ENCODE measurements around the gene ANKMY1. TPM values are rescaled to one million over a fixed set of nuclear protein-coding genes. Genes with fewer than 3 reads are reported as not detected.

The ANKMY1 gene
- polyA plus RNA-seq, 3 donors: 4.6 to 6.7 (median 6.5) TPM

- WGBS, 3 donors: 68 to 84% (median 69%) methylated on average over 20 to 23 of the region's 23 CpGs
- H3K27ac ChIP-seq (ENCODE audit: low read depth, low read length): no peak overlapping the region
Measured at GRCh38 chr2:240596491-240596931, 38.7 kb upstream of the ANKMY1 start.

GRCh38 chr2:240596080-240596460 is 38.3 kb upstream of the ANKMY1 start:
- WGBS, 3 donors: 71 to 91% (median 90%) methylated on average over 17 of the region's 17 CpGs
- no peak overlapping the region for H3K27ac ChIP-seq (ENCODE audit: low read depth, low read length)

GRCh38 chr2:240595381-240596079 is 37.7 kb upstream of the ANKMY1 start:
- WGBS, 3 donors: 60 to 74% (median 70%) methylated on average over 18 of the region's 18 CpGs
- H3K27ac ChIP-seq (ENCODE audit: low read depth, low read length): no peak overlapping the region

GRCh38 chr2:240594511-240595380 is 37.0 kb upstream of the ANKMY1 start:
- H3K27ac ChIP-seq (ENCODE audit: low read depth, low read length): no peak overlapping the region

DNA sequence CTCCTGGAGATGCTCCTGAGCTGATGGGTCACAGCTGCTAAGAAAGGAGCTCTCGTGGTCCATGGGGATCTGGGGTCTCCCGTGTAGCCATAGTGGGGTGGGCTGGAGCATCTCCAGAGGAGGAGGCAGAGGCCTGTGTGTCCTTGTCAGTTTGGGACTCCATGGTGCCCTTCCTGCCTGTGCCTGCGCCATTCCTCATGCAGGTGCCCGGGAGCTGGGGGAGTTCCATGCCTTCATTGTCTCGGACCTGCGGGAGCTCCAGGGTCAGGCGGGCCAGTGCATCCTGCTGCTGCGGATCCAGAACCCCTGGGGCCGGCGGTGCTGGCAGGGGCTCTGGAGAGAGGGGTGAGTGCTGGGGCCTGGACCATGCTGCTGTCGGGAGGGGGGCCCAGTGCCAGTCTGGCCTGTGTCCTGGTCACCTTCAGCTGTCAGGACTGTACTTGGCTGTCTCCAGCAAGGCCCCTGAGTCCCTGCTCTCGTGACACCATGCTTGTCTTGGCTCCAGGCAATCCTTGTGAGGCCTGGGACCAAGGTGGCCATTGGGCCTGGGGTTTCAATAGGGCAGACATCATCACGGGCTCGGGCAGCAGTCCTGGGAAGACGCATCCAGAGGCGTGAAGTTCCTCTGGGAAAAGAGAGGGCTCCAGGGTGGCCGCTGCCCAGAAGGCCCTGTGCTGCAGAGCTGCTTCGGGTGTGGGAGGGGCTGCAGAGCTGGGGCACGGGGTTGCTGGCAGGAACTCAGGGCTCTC is 36.1 kb upstream of the ANKMY1 start:
- 88 to 96% (median 90%) methylated on average over 18 to 19 of the region's 19 CpGs for WGBS, 3 donors
- no peak overlapping the region for H3K27ac ChIP-seq (ENCODE audit: low read depth, low read length)

More at GRCh38 chr2:240594511-240595380, 37.0 kb upstream of the ANKMY1 start:
- WGBS, 3 donors: 77 to 90% (median 88%) methylated on average over 34 of the region's 34 CpGs

- 83 to 93% (median 91%) methylated on average over 19 to 20 of the region's 20 CpGs for WGBS, 3 donors
- no peak overlapping the region for H3K27ac ChIP-seq (ENCODE audit: low read depth, low read length)
Measured at GRCh38 chr2:240593026-240593702, 35.4 kb upstream of the ANKMY1 start.

DNA sequence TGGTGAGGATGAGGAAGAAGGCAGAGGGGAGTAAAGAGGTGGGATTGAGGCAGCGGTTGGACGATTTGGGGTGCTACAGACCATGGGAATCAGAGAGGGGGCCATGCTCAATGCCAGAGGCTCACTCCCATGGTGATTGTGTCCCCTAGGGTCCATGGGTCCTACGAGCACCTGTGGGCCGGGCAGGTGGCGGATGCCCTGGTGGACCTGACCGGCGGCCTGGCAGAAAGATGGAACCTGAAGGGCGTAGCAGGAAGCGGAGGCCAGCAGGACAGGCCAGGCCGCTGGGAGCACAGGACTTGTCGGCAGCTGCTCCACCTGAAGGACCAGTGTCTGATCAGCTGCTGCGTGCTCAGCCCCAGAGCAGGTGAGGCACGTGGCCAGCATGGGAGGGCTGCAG is 34.0 kb upstream of the ANKMY1 start:
- 89 to 98% (median 94%) methylated on average over 12 to 13 of the region's 13 CpGs for WGBS, 3 donors
- H3K27ac ChIP-seq (ENCODE audit: low read depth, low read length): no peak overlapping the region

- H3K27ac ChIP-seq (ENCODE audit: low read depth, low read length): no peak overlapping the region
- 92 to 96% (median 92%) methylated on average over 6 of the region's 6 CpGs for WGBS, 3 donors
Measured at GRCh38 chr2:240591226-240591625, 33.4 kb upstream of the ANKMY1 start.

DNA sequence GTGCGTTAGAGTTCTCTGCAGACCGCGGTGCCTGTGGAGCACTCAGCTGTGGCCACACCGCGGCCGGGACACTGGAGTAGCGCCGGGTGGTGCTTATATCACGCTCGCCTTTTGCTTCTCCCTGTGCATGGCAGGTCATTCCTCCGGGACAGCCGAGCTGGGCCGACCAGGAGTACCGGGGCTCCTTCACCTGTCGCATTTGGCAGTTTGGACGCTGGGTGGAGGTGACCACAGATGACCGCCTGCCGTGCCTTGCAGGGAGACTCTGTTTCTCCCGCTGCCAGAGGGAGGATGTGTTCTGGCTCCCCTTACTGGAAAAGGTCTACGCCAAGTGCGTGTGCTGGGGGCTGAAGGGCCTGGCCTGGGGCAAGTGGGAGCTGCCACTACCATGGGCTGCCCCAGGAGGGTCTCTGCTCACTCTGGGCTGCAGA is 32.9 kb upstream of the ANKMY1 start:
- WGBS, 3 donors: 95 to 96% (median 96%) methylated on average over 21 of the region's 21 CpGs

DNA sequence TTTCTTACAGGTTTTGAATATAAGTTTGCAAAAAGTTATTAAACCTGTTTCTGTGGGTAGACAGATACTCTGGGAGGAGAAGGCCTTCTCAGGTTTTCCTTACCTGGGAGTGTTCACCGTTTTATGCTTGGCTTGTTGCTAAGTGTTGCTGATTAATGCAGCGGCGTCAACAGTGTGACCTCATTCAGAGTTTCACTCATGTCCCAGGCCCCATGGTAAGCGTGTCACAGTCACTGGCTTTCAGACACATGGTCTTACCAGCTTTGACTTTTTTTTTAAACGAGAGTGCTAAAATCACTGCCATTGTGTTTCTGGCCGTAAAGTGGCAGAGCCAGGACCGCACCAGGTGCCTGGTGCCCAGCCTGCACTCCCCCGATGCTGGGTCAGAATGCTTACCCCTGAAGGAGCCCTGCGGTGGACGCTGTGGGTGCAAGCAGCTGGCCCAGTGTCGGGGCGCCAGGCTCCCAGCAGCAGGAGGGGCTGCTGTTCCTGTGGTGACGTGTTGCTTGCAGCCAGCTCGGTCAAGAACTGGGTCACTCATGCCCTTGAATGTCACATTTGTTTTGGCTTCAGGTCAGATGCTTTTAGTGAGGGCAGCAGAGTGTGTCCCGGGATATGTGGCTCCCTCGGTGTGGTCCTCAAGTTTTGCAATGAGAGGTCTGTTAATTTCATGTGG is 32.2 kb upstream of the ANKMY1 start:
- no peak overlapping the region for H3K27ac ChIP-seq (ENCODE audit: low read depth, low read length)
- WGBS, 3 donors: 85 to 88% (median 85%) methylated on average over 16 of the region's 16 CpGs

More for the DNA sequence above, 32.9 kb upstream of the ANKMY1 start:
- no peak overlapping the region for H3K27ac ChIP-seq (ENCODE audit: low read depth, low read length)

DNA sequence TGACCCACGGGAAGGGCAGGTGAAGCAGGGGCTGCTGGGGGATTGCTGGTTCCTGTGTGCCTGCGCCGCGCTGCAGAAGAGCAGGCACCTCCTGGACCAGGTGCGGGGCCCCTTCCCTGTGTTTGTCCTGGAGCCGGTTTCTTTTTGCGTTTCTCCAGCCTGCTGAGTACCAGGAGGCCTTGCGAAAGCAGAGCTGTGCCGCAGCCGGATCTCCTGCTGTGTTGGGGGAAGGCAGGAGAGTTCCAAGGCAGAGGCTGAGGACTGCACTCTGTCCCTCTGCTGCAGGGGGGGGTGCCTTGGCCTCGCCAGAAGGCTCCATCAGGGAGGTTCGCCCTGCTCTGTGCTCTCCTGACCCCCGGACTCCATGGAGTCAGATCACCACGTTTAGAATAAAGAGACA is 31.6 kb upstream of the ANKMY1 start:
- WGBS, 3 donors: 83 to 89% (median 87%) methylated on average over 14 of the region's 14 CpGs
- H3K27ac ChIP-seq (ENCODE audit: low read depth, low read length): no peak overlapping the region

GRCh38 chr2:240588669-240589068 is 30.9 kb upstream of the ANKMY1 start:
- WGBS, 3 donors: 77 to 89% (median 83%) methylated on average over 4 of the region's 4 CpGs
- H3K27ac ChIP-seq (ENCODE audit: low read depth, low read length): no peak overlapping the region

DNA sequence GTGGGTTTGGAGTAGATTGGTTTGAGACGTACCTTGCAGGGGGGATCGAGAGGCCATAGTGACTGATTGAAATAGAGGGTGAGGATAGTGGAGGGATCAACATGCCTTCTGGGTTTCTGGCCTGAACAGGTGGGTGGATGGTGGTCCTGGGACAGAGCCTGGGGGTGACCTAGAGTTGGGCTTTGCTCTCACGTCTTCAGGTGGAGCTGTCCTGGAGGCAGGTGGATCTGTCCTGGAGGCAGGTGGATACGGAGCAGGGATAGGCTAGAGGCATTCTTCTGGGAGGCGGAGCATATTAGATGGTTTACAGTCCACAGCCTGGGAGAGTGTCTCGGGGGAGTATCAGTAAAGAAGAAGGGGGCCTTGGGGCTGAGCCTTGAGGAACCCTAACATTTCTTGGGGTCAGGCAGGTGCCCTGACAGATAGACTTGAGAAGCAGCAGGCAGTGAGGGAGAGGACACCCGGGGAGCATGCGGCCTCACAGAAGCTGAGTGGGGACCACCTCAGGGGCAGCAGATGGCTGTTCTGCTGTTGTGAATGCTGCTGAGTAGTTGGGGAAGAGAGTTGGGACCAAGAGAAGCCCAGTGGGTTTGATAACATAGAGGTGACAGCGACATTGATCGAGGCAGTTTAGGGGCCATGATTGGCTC is 30.3 kb upstream of the ANKMY1 start:
- 84 to 88% (median 85%) methylated on average over 10 of the region's 10 CpGs for WGBS, 3 donors
- H3K27ac ChIP-seq (ENCODE audit: low read depth, low read length): no peak overlapping the region

DNA sequence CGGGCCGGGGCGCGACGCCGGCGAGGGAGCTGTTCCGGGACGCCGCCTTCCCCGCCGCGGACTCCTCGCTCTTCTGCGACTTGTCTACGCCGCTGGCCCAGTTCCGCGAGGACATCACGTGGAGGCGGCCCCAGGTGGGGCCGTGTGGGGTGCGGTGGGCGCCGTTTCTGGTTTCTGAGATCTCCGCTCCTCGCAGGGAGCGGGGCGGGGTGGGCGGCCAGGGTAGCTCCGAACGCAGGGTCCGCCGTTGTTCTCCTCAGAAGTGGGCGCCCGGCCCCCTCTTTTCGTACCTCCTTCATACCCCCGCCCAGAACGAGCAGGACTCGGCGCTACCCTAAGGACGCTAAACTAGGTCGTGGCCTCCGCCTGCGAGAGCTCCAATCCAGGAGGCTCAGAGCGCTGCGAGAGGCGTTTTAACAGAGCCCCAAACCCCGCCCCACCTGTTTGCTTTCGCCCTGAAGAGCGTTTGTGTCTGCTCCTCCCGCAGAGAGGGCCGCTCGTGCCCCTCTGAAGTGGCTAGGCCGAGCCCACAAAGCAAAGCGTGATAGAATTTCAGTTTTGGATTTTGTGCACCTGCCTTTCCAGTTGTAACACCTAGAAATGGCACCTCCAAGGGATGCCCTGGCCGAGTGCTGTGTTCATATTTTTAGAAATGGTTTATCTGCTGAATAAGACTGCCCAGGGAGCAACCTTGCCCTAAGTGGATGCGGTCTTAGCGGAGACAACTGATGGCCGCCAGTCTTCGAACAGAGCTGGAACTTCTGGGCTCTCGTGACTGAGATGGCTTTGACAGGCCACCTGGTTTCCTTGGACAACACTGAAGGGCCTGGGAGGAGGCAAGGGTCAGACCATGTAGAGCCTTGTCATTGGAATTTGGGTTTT is 29.4 kb upstream of the ANKMY1 start:
- H3K27ac ChIP-seq (ENCODE audit: low read depth, low read length): no peak overlapping the region
- 2 to 5% (median 5%) methylated on average over 47 to 62 of the region's 62 CpGs for WGBS, 3 donors

DNA sequence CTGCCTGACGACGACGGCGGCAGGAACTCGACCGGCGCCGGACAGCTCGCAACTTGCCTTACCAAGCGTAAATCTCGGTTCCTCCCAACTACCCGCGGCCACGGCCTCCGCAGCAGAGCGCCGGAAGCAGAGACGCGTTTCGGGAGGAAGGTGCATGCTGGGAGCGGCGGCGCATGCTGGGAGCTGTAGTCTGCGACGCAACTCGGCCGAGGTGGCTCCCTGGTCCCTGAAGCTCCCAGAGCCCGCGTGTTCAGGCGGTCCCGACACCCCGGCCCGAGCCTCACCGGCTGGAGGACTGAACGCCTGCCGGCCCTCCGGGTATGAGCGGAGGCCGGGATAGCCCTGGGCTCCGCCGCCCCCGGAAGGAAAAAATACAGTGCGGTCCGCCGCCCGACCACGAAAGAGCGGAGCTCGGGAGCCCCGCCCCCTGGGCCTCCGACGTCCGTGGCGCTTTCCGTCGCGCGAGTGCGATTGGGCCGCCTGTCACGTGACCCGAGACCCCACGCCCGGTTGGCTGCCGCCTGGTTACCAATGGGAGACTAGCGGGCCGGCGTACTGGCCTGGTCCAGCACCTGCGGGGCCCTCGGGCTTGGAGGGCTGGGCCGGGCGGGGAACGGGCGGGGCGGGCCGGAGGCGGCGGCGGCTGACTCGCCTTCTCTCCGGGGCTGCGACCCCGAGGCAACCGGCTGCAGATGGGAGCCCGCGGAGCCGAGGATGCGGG is 28.6 kb upstream of the ANKMY1 start, which contains the start of gene CAPN10:
TSS of gene CAPN10 (plus strand) at position 537 of the 721 bp plus-strand sequence. CDS start at position 715, 178 bp downstream.
- 0 to 1% (median 0%) methylated on average over 72 to 88 of the region's 88 CpGs for WGBS, 3 donors

More for the DNA sequence above, 28.6 kb upstream of the ANKMY1 start, which contains the start of gene CAPN10:
- H3K27ac ChIP-seq (ENCODE audit: low read depth, low read length): no peak within 1 kb of the TSS

All from adipose tissue (tissue), 3 donors.